Testis (tissue), 3 donors: ENCODE measurements around the gene LYST. TPM values are rescaled to one million over a fixed set of nuclear protein-coding genes. Genes with fewer than 3 reads are reported as not detected.

Source experiments
- DNase-seq: peaks from one replicate; pipeline ENCODE4 v3.0.0-alpha.2; 2019
- H3K27ac ChIP-seq, 2 donors: fragments of 200-600 bp; sonication (generic); one replicate each; pipeline ENCODE4 v1.5.1; 2019
- H3K27me3 ChIP-seq: fragments of 200-600 bp; sonication (generic); one replicate; pipeline ENCODE4 v1.5.1; 2019
- H3K36me3 ChIP-seq: fragments of 200-600 bp; sonication (generic); one replicate; pipeline ENCODE4 v1.5.1; 2017; ENCODE audit warnings: low read depth; ENCODE audit errors: missing control alignments
- H3K4me1 ChIP-seq: fragments of 200-600 bp; sonication (generic); one replicate; pipeline ENCODE4 v1.5.1; 2019
- H3K4me3 ChIP-seq, 2 donors: fragments of 200-600 bp; sonication (generic); one replicate each; pipeline ENCODE4 v1.5.1; 2017 to 2019
- H3K9me3 ChIP-seq: fragments of 200-600 bp; sonication (generic); one replicate; pipeline ENCODE4 v1.5.1; 2017
- CTCF ChIP-seq, 3 experiments: fragments of 450-650 bp in 2 of 3; fragments of 200-600 bp in 1 of 3; sonication (generic) in 1 of 3; IDR thresholded peaks; one replicate each; pipeline ENCODE4 v1.5.1; 2016 to 2019; ENCODE audit warnings: antibody characterized with exemption in 3 of 3, mild to moderate bottlenecking in 2 of 3, moderate library complexity in 1 of 3
- POLR2A ChIP-seq: fragments of 450-650 bp; IDR thresholded peaks from one replicate; pipeline ENCODE4 v1.6.1; 2017; ENCODE audit warnings: antibody characterized with exemption, mild to moderate bottlenecking, moderate library complexity
- WGBS, 2 donors: methylation state at CpG; one replicate each; pipeline ENCODE4 v1.1.5; 2018; 5-methylcytosine and 5-hydroxymethylcytosine counted together
- intact Hi-C: fragments of 100-400 bp; cut with DNase I; formaldehyde crosslinking; loops from one replicate; pipeline ENCODE4 v1.15.1; 2023; ENCODE audit warnings: low total_unique reads
- polyA plus RNA-seq: library from polyadenylated mRNA; stranded (reverse); fragments of 350-450 nt; fragmentation: Illumina TruSeq; extraction: RNeasy Lipid Tissue Mini Kit (QIAGEN cat#74804); gene quantifications from one replicate; pipeline ENCODE4 v1.2.3, GENCODE V29; 2014; ENCODE audit warnings: low read depth, low replicate concordance; ENCODE audit not compliant: insufficient read depth
- total RNA-seq, 2 donors: library from RNA; depleted of rRNA; stranded (reverse); fragments of >200 nt; gene quantifications; one replicate each; pipeline ENCODE4 v1.2.3, GENCODE V29; 2016

Gene LYST
- total and polyA plus RNA-seq, 3 donors from 2014 or later = 22.9 to 69.1 (median 60.9) TPM

DNA sequence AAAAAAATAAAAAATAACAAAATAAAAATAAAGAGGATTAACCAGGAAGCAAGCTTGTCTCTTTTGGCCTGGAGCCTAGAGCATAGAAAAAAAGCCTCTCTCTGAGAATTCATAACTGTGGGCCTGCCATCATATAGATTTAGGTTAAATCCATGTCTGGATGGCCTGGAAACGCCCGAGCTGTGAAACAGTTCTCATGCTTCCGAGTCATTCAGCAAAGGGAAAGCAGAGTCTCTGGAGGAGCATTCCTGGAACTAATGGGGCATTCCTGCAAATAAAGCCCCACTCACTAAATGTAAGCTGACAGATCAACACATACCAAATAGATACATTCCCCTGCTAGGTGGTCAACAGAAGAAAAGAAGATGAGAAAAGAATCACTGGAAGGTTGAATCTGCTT lies 141.3 kb downstream of the LYST start:
- H3K4me1 ChIP-seq = no peaks in the 10 kb centered on the region
- DNase-seq = no peak
- no peaks in the 10 kb centered on the region for H3K9me3 ChIP-seq
- intact Hi-C loops = no loop called here
- H3K27ac ChIP-seq = no peak overlapping the region
- TF ChIP-seq POLR2A (no peak), CTCF (IDR thresholded peaks at IDR 0.05) (no peak)
- no peak overlapping the region for H3K4me3 ChIP-seq
- WGBS, 2 donors = 53 to 55% methylated on average over 3 of the region's 3 CpGs
- no peaks in the 10 kb centered on the region for H3K27me3 ChIP-seq
- H3K36me3 ChIP-seq = no peaks in the 10 kb centered on the region

DNA sequence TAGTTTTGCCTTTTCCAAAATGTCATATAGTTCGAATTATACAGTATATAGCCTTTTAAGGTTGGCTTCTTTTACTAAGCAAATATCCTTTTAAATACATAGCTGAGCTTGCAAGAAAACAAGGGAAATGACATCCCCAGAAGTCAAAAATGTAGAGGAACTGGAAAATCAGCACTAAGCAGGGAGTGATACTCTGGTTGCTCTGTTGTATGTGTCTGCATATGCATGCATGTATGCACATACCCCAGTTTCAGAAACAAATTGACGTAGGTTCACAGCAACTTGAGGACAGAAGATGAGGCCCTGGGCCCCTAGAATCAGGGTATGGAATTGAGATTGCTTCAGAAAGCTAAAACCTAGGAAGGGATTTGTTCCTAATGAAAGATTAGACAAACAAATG lies 142.0 kb downstream of the LYST start:
- intact Hi-C loops = no loop called here
- H3K4me3 ChIP-seq = no peak overlapping the region
- no peaks in the 10 kb centered on the region for H3K27me3 ChIP-seq
- no peak overlapping the region for H3K27ac ChIP-seq
- TF ChIP-seq CTCF (IDR thresholded peaks at IDR 0.05) (no peak), POLR2A (no peak)
- H3K9me3 ChIP-seq = no peaks in the 10 kb centered on the region
- WGBS, 2 donors = 91 to 94% methylated on average over 2 of the region's 2 CpGs
- DNase-seq = no peak
- H3K36me3 ChIP-seq = no peaks in the 10 kb centered on the region
- H3K4me1 ChIP-seq = no peaks in the 10 kb centered on the region

DNA sequence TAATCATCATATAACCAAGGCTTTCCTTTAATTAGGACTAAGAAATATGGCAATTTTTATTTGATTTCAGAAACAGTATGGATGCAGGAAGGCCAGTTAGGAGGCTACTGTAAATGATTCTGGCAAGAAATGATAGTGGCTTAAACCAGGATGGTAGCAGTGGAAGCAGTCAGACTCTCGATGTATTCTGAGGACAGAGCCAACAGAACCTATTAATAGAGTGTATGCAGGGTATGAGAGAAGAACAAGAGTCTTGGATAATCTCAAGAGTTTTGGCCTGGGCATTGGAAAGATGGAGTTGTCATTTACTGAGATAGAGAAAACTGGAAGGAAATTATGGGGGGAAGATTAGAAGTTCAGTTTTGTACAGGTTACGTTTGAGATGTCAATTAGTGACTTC lies 143.8 kb downstream of the LYST start:
- no peak for DNase-seq
- no peaks in the 10 kb centered on the region for H3K36me3 ChIP-seq
- H3K4me1 ChIP-seq = no peaks in the 10 kb centered on the region
- WGBS, 2 donors = 95% methylated on average over 2 of the region's 2 CpGs
- no peak overlapping the region for H3K4me3 ChIP-seq
- intact Hi-C loops = no loop called here
- H3K27me3 ChIP-seq = no peaks in the 10 kb centered on the region
- no peaks in the 10 kb centered on the region for H3K9me3 ChIP-seq
- no peak overlapping the region for H3K27ac ChIP-seq
- TF ChIP-seq CTCF (IDR thresholded peaks at IDR 0.05) (no peak), POLR2A (no peak)

- Histone ChIP-seq H3K36me3 (no peaks in the 10 kb centered on the region), H3K27ac (no peak overlapping the region), H3K4me3 (no peak overlapping the region), H3K9me3 (no peaks in the 10 kb centered on the region), H3K4me1 (no peaks in the 10 kb centered on the region), H3K27me3 (no peaks in the 10 kb centered on the region)
- TF ChIP-seq POLR2A (no peak), CTCF (IDR thresholded peaks at IDR 0.05) (no peak)
- WGBS, 2 donors = 88 to 95% methylated on average over 4 of the region's 4 CpGs
- intact Hi-C loops = no loop called here
- no peak for DNase-seq
Measured at GRCh38 chr1:235721982-235722381, 144.7 kb downstream of the LYST start.

- WGBS, 2 donors = 87 to 93% methylated on average over 4 of the region's 4 CpGs
- no peaks in the 10 kb centered on the region for H3K9me3 ChIP-seq
- H3K4me3 ChIP-seq = no peak overlapping the region
- intact Hi-C loops = no loop called here
- no peak for DNase-seq
- H3K27ac ChIP-seq = no peak overlapping the region
- H3K4me1 ChIP-seq = no peaks in the 10 kb centered on the region
- TF ChIP-seq POLR2A (no peak), CTCF (IDR thresholded peaks at IDR 0.05) (no peak)
- H3K36me3 ChIP-seq = no peaks in the 10 kb centered on the region
- H3K27me3 ChIP-seq = no peaks in the 10 kb centered on the region
Measured at GRCh38 chr1:235720544-235720943, 146.2 kb downstream of the LYST start.
